Activated B cell treated with CpG ODN at 0.5 μM for 24 hours (primary cell): ENCODE measurements around the gene HRH4. TPM values are rescaled to one million over a fixed set of nuclear protein-coding genes. Genes with fewer than 3 reads are reported as not detected.

ENCODE experiments used
- ATAC-seq: fragments of 200-7000 bp; cut with Tn5 transposase; one replicate; pipeline ENCODE4 v1.10.0; 2021; ENCODE audit warnings: low read depth, mild to moderate bottlenecking, moderate library complexity
- CTCF ChIA-PET: fragments of 350-600 bp; sonication (Branson Sonifier 250); formaldehyde crosslinking; loops from one replicate; lab custom pipeline; 2021; ENCODE audit warnings: antibody characterized with exemption; lab: Charles Lee
- POLR2A ChIA-PET: fragments of 350-600 bp; sonication (Branson Sonifier 250); formaldehyde crosslinking; loops from one replicate; lab custom pipeline; 2021; ENCODE audit warnings: antibody characterized with exemption; lab: Charles Lee
- DNase-seq: peaks from one replicate; pipeline ENCODE4 v3.0.0; 2022
- H3K27ac Mint-ChIP-seq: one replicate; pipeline ENCODE4 v1.8.0; 2020; ENCODE audit warnings: mixed read lengths
- H3K27me3 Mint-ChIP-seq: one replicate; pipeline ENCODE4 v1.8.0; 2021; ENCODE audit warnings: mixed read lengths
- H3K36me3 Mint-ChIP-seq: one replicate; pipeline ENCODE4 v1.8.0; 2021; ENCODE audit warnings: low read depth, mixed read lengths
- H3K4me1 Mint-ChIP-seq: one replicate; pipeline ENCODE4 v1.8.0; 2021; ENCODE audit warnings: mixed read lengths
- H3K4me3 Mint-ChIP-seq: one replicate; pipeline ENCODE4 v1.8.0; 2020; ENCODE audit warnings: mild to moderate bottlenecking, mixed read lengths
- H3K9me3 Mint-ChIP-seq: one replicate; pipeline ENCODE4 v1.8.0; 2020; ENCODE audit warnings: mixed read lengths
- intact Hi-C: fragments of 100-400 bp; cut with micrococcal nuclease; formaldehyde crosslinking; loops from one replicate; pipeline ENCODE4 v1.15.1; 2024
- total RNA-seq: library from RNA; stranded (reverse); gene quantifications from 2 replicates; pipeline ENCODE4 v1.2.3, GENCODE V29; 2022
- TF ChIP-seq, protein P1 (sequence below): fragments of 200-600 bp; IDR thresholded peaks from one replicate; pipeline ENCODE4 v1.8.0; 2022; ENCODE audit warnings: antibody characterized with exemption, mild to moderate bottlenecking

HRH4 gene
- total RNA-seq, 1 donor from 2014 or later: not detected

DNA sequence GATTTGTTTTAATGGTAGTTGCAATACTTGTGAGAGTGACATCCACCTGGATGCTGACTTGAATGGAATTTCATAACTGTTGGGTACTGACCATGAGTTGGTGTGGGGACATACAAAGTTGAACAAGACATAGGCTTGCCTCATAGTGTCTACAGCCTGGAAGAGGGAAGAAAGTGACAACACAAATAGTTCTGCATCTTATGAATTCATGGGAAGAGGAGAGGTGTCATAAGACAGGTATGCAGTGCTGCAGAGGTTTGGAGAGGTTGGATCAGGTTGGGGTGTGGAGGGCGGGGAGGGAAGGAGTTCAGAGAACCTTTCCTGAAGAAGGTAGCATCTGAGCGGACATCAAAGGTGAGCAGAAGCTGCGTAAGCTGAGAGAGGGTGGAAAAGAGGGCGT is 44.0 kb downstream of the HRH4 start:
- TF ChIP-seq, protein P1, sequence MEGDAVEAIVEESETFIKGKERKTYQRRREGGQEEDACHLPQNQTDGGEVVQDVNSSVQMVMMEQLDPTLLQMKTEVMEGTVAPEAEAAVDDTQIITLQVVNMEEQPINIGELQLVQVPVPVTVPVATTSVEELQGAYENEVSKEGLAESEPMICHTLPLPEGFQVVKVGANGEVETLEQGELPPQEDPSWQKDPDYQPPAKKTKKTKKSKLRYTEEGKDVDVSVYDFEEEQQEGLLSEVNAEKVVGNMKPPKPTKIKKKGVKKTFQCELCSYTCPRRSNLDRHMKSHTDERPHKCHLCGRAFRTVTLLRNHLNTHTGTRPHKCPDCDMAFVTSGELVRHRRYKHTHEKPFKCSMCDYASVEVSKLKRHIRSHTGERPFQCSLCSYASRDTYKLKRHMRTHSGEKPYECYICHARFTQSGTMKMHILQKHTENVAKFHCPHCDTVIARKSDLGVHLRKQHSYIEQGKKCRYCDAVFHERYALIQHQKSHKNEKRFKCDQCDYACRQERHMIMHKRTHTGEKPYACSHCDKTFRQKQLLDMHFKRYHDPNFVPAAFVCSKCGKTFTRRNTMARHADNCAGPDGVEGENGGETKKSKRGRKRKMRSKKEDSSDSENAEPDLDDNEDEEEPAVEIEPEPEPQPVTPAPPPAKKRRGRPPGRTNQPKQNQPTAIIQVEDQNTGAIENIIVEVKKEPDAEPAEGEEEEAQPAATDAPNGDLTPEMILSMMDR: no peak
- ATAC-seq (no peak), DNase-seq (no peak)
- no peak overlapping the region for H3K27ac Mint-ChIP-seq
- no peaks in the 10 kb centered on the region for H3K9me3 Mint-ChIP-seq
- H3K4me1 Mint-ChIP-seq: no peaks in the 10 kb centered on the region
- intact Hi-C loops: no loop called here
- CTCF ChIA-PET: no interaction called here
- no peaks in the 10 kb centered on the region for H3K36me3 Mint-ChIP-seq
- peaks cover 2% of the 10 kb centered on the region for H3K27me3 Mint-ChIP-seq
- POLR2A ChIA-PET: no interaction called here
- no peak overlapping the region for H3K4me3 Mint-ChIP-seq

DNA sequence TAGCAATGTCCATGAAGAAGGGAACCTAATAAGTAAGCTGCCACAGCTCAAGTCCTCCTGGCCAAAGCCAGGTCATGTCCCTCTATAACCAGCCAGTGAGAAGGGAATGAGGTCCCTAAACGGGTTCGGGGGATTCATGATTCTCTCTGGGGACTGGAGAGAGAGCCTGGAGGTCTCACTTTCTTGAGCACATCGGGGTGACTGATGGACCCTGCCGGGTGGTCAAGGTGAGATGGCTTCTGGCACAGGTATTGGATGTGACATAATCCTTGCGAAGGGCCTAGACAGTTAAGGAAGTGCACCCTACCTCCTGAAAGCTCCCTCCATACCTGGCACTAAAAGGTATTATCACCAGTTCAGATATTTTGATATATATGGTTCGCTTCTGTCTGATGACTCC is 45.7 kb downstream of the HRH4 start:
- H3K9me3 Mint-ChIP-seq: no peaks in the 10 kb centered on the region

DNA sequence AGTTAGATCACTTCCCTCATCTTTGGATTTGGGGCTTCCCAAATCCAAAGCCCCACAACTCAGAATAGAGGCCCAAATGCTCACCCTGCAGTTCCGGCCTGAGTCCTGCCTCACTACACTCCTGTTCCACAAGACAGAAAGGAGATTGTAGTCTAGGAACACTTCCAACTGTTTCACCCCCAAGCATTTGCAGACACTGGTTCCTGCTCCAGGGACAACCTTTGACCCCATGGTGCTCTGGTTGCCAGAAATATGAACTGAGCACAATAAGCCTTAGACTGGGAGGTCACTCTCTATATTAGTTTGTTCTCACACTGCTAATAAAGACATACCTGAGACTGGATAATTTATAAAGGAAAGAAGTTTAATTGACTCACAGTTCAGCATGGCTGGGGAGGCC is 49.0 kb downstream of the HRH4 start:
- Mint-ChIP-seq H3K9me3 (no peaks in the 10 kb centered on the region), H3K27me3 (no peaks in the 10 kb centered on the region), H3K4me3 (no peak overlapping the region), H3K36me3 (no peaks in the 10 kb centered on the region), H3K27ac (no peak overlapping the region), H3K4me1 (no peaks in the 10 kb centered on the region)
- intact Hi-C loops: no loop called here
- TF ChIP-seq, protein P1: no peak
- no peak for DNase-seq
- ChIA-PET CTCF (no interaction called here), POLR2A (no interaction called here)
- ATAC-seq: no peak

More for the DNA sequence above, 45.7 kb downstream of the HRH4 start:
- no peak for DNase-seq
- intact Hi-C loops: no loop called here
- POLR2A ChIA-PET: no interaction called here
- Mint-ChIP-seq H3K27me3 (peaks cover 2% of the 10 kb centered on the region), H3K4me3 (no peak overlapping the region), H3K36me3 (no peaks in the 10 kb centered on the region), H3K4me1 (no peaks in the 10 kb centered on the region), H3K27ac (no peak overlapping the region)
- CTCF ChIA-PET: no interaction called here
- TF ChIP-seq, protein P1: no peak
- no peak for ATAC-seq

DNA sequence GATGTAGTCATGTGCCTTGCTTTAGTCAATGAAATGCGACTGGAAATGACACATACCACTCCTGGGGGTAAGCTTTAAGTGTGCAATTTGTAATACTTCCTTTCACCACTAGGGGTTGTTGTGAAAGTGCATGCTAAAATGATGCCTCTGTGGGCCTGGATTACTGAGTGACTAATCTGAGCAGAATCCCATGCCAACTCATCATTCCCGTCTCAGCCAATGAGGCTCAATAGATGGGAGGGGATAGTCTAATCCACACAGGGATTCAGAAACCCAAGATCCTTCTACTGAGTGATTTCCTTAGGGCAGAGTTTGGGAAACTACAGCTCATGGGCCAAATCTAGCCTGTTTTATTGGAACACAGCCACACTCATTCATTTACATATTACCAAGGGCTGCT is 54.0 kb downstream of the HRH4 start:
- Mint-ChIP-seq H3K27ac (no peak overlapping the region), H3K36me3 (no peaks in the 10 kb centered on the region), H3K4me1 (no peaks in the 10 kb centered on the region), H3K9me3 (no peaks in the 10 kb centered on the region), H3K27me3 (no peaks in the 10 kb centered on the region), H3K4me3 (no peak overlapping the region)
- ChIA-PET CTCF (interaction anchor here (0.8 to 1.5 kb wide), 5 partner anchors 10 to 155 kb away, joined by 3 to 6 read pairs (median 3); no protein-coding TSS in a partner anchor), POLR2A (no interaction called here)
- DNase-seq (no peak), ATAC-seq (no peak)
- intact Hi-C loops: no loop called here
- TF ChIP-seq, protein P1: no peak

DNA sequence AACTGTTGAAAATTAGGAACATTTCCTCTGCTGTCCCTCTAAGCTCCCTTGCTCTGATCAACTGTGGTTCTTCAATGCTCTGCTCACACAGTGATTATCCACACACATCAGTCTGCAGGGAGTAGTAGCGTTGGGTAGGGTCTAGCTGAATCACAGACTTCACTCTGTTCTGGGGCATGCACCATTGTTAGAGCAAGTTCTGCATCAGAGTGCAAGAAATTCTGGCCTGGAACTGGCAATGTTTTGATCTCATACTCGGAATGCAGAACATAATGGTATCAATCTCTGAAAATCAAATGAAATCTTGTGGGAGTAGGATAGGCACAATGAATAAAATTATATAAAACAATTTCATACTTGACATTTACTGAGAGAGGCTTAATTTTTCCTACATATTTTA is 55.3 kb downstream of the HRH4 start:
- Mint-ChIP-seq H3K9me3 (no peaks in the 10 kb centered on the region), H3K4me1 (no peaks in the 10 kb centered on the region), H3K4me3 (no peak overlapping the region), H3K27me3 (no peaks in the 10 kb centered on the region), H3K36me3 (no peaks in the 10 kb centered on the region), H3K27ac (no peak overlapping the region)
- ATAC-seq: no peak
- no peak for DNase-seq
- ChIA-PET CTCF (no interaction called here), POLR2A (no interaction called here)
- intact Hi-C loops: no loop called here
- TF ChIP-seq, protein P1: no peak
